GM12801 (cell line): ENCODE results near the gene TAOK2.

Experiments
- TF ChIP-seq, protein P1 (sequence below): IDR thresholded peaks from one replicate; pipeline ENCODE4 v1.5.1; 2011; ENCODE audit warnings: control low read depth; ENCODE audit not compliant: insufficient read length; ENCODE audit errors: extremely low read depth

Gene TAOK2

DNA sequence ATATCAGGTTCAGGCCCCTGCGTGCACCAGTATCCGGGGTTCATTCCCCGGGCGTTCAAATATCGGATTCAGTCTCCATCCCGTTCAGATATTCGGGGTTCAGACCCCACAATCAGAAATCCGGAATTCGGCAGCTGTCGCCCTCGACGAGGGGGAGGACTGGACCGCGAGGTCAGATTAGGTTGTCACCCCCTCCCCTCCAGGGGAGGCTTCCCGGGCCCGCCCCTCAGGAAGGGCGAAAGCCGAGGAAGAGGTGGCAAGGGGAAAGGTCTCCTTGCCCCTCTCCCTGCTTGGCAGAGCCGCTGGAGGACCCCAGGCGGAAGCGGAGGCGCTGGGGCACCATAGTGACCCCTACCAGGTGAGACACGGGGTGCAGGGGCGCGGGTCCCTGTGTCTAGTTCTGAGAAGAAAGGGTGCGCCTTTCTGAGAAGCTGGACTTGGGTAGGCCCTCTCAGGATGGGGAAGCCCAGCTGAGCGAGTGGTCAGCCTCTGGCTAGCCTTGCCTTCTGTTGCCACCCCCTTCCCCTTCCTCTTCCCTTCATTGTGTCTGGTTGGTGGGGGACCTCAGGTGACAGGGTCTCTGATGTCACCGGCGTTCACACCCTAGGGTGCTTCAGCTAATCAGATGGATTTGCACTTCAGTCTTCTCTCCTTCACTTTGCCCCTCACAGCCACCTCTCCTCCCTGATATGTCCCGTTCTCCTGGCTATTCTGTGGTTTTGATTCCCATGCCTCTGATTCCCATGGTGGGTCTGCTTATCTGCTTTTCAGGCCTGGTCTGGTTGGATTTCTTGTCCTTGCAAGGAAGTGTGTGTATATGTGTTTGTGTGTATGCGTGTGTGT lies 844 bp downstream of the TAOK2 start:
- TF ChIP-seq, protein P1, sequence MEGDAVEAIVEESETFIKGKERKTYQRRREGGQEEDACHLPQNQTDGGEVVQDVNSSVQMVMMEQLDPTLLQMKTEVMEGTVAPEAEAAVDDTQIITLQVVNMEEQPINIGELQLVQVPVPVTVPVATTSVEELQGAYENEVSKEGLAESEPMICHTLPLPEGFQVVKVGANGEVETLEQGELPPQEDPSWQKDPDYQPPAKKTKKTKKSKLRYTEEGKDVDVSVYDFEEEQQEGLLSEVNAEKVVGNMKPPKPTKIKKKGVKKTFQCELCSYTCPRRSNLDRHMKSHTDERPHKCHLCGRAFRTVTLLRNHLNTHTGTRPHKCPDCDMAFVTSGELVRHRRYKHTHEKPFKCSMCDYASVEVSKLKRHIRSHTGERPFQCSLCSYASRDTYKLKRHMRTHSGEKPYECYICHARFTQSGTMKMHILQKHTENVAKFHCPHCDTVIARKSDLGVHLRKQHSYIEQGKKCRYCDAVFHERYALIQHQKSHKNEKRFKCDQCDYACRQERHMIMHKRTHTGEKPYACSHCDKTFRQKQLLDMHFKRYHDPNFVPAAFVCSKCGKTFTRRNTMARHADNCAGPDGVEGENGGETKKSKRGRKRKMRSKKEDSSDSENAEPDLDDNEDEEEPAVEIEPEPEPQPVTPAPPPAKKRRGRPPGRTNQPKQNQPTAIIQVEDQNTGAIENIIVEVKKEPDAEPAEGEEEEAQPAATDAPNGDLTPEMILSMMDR = no peak

DNA sequence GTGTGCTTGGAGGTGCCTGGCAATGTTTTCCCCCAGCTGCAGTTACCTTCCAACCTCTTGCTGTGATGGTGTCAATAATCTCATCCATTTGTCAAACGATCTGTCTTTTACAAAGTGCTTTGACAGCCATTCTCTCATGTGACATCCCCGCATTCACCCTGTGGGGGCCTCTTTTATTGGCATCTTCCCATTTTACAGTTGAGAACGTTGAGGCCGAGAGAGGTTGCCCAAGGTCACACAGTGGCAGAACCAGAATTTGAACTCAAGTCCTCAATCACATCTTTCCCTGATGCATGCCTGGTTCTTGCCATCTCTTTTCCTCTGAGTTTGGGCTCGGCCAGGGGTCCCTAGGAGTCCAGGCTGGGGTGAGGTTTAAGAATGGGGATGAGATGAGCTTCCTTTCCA lies 1.5 kb downstream of the TAOK2 start:
- TF ChIP-seq, protein P1 = no peak

DNA sequence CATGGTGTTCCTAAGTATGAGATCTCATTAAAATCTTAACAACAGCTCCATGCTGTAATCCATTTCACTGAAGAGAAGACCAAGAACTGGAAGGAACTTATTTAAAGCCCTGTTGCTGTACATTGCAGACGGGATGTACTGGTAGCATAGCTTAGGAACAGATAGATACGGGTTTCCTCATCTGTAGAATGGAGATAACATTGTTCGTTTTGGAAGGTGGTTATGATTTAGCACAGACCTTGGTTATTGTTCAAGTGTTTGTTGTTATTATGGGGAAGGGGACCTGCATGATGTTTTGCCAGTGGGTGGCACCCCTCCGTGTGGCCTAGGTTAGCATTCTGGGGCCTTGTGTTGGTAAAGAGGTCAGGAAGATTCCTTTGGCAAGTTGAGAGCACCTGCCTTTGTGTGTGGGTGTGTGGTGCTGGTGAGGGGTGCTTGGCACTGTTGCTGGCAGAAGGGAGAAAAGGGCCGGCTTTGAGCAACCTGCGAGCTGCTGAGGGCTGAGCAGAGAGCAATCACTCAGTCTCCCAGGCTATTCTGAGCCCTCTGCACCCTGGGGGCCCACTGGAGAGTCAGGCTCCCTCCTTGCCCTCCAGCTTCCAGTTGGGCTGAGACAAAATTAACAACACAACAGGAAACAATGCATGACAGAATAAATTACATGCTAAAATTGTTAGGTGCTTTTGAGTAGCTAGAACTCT lies 2.3 kb downstream of the TAOK2 start:
- TF ChIP-seq, protein P1 = no peak

DNA sequence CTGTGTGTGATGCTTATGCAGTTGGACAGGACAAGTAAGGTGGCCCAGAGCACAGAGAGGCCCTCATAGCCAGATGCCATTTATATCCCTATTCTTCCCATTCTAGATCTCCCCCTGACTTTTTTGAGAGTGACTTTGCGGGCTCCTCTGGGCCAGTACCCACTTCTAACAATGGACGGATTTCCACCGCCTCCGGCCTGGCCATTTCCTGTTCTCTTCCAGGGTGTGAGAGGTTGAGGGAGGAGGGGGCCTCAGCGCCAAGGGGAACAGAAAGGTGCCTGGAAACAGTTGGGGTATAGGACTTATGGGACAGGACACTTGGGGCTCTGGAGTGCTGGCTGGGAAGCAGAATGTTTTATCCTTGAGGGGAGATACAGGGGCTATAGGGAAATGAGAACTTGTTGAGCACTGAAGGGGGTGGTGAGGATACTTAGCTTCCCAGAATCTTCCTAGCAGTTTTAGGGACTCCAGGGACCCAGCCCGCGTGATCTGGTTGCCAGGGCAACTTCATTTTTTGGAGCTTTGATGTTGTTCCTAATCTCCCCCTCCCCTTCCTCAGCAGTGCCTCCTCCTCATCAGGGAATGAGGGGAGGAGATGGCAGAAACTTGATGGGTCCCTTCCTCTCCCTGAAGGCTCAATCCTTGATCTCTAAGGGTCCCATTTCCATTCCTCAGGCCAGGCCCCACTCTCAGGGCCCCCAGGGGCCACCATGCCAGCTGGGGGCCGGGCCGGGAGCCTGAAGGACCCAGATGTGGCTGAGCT lies 3.6 kb downstream of the TAOK2 start:
- TF ChIP-seq, protein P1 = no peak

DNA sequence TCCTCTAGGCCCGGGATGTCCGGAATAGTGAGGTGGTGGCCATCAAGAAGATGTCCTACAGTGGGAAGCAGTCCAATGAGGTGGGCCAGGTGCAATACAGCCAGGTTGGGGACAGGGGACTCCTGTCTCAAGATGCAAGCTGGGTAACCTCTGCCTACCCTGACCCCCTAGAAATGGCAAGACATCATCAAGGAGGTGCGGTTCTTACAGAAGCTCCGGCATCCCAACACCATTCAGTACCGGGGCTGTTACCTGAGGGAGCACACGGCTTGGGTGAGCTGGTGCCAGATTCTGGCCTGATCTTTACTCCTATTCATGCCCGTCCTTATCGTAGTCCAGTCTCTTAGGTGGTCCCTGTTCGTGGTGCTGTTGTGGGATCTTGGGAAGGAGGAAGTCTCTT lies 4.4 kb downstream of the TAOK2 start:
- TF ChIP-seq, protein P1 = no peak

DNA sequence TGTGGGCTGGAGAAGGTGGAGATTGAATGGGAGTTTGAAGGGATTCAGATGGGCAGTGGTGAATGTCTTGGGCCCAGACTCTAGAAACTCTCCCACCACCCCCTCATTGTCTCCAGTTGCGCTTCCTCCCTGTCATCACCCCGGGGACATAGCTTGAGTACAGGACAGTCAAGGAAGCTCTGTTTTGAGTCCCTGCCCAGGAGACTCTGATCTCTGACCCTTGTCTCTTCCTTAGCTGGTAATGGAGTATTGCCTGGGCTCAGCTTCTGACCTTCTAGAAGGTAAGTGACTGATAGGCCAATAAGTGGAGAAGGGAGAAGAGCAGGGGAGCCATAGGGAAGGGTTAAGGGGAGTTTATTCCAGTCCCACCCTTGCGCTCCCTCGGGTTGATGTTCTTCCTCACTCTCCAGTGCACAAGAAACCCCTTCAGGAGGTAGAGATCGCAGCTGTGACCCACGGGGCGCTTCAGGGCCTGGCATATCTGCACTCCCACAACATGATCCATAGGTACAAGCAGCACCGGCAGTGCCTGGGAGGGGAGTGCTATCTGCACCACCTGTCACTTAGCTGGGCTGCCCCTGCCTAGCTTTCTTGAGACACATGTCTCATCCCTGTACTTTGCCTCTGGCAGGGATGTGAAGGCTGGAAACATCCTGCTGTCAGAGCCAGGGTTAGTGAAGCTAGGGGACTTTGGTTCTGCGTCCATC lies 5.0 kb downstream of the TAOK2 start:
- TF ChIP-seq, protein P1 = no peak
